Smooth muscle cell (in vitro differentiated cells): ENCODE results near the gene FILIP1L. TPM values are rescaled to one million over a fixed set of nuclear protein-coding genes. Genes with fewer than 3 reads are reported as not detected.
A peak's percentile ranks its signal among the peaks of the same experiment; 100 is the strongest.

ENCODE experiments used
- DNase-seq: peaks from one replicate; lab custom pipeline; 2025; ENCODE audit not compliant: unreplicated experiment; lab: John Stamatoyannopoulos, UW
- H2AFZ ChIP-seq: fragments of 200-600 bp; sonication (generic); 2 replicates; pipeline ENCODE4 v1.6.0; 2016; ENCODE audit warnings: antibody characterized with exemption, low read depth, mild to moderate bottlenecking
- H3F3A ChIP-seq: fragments of 200-600 bp; sonication (generic); 2 replicates; pipeline ENCODE4 v1.6.0; 2017; ENCODE audit warnings: antibody characterized with exemption, low read depth
- H3K27ac ChIP-seq: fragments of 200-600 bp; sonication (generic); 2 replicates; pipeline ENCODE4 v1.5.1; 2016; ENCODE audit warnings: low read depth, mild to moderate bottlenecking
- H3K27me3 ChIP-seq: fragments of 200-600 bp; sonication (generic); 2 replicates; pipeline ENCODE4 v1.6.1; 2016; ENCODE audit warnings: low read depth, mild to moderate bottlenecking
- H3K36me3 ChIP-seq: fragments of 200-600 bp; sonication (generic); 2 replicates; pipeline ENCODE4 v1.5.1; 2016; ENCODE audit warnings: low read depth
- H3K4me1 ChIP-seq: fragments of 200-600 bp; sonication (generic); 2 replicates; pipeline ENCODE4 v1.5.1; 2016; ENCODE audit warnings: low read depth
- H3K4me2 ChIP-seq: fragments of 200-600 bp; sonication (generic); 2 replicates; pipeline ENCODE4 v1.6.0; 2016; ENCODE audit warnings: mild to moderate bottlenecking
- H3K4me3 ChIP-seq: fragments of 200-600 bp; sonication (generic); 2 replicates; pipeline ENCODE4 v1.5.1; 2016; ENCODE audit warnings: mild to moderate bottlenecking
- H3K79me2 ChIP-seq: fragments of 200-600 bp; sonication (generic); 2 replicates; pipeline ENCODE4 v1.6.0; 2016; ENCODE audit warnings: low read depth, mild to moderate bottlenecking
- H3K9ac ChIP-seq: fragments of 200-600 bp; sonication (generic); 2 replicates; pipeline ENCODE4 v1.6.0; 2016; ENCODE audit warnings: low read depth
- H3K9me3 ChIP-seq: fragments of 200-600 bp; sonication (generic); replicated peaks from 2 replicates; pipeline ENCODE4 v1.5.1; 2016; ENCODE audit warnings: low read depth
- H4K20me1 ChIP-seq: fragments of 200-600 bp; sonication (generic); 2 replicates; pipeline ENCODE4 v1.6.0; 2016; ENCODE audit warnings: low read depth
- CTCF ChIP-seq: fragments of 200-600 bp; sonication (generic); IDR thresholded peaks from 2 replicates; pipeline ENCODE4 v1.5.1; 2017; ENCODE audit warnings: borderline replicate concordance, mild to moderate bottlenecking, antibody characterized with exemption; ENCODE audit not compliant: insufficient read depth, poor library complexity, severe bottlenecking
- WGBS: methylation state at CpG from one replicate; pipeline ENCODE4 v1.1.7; 2016; ENCODE audit warnings: low lambda C conversion rate; 5-methylcytosine and 5-hydroxymethylcytosine counted together
- polyA plus RNA-seq: library from polyadenylated mRNA; unstranded; fragments of >200 nt; fragmentation: Nextera tagmentation; extraction: Ambion mirVana; gene quantifications from 2 replicates; pipeline ENCODE4 v1.2.1, GENCODE V29; 2016
- total RNA-seq: library from RNA; depleted of rRNA; stranded (reverse); fragments of >200 nt; gene quantifications from 2 replicates; pipeline ENCODE4 v1.2.3, GENCODE V29; 2014

FILIP1L gene
- total and polyA plus RNA-seq, 2 experiments from 2014 or later = 56.2 to 104 TPM

GRCh38 chr3:99902091-99902490, 212.2 kb downstream of the FILIP1L start:
- H2AFZ ChIP-seq = no peak overlapping the region
- WGBS = 50% methylated on average over 1 of the region's 1 CpG
- peaks cover 10% of the 10 kb centered on the region for H3F3A ChIP-seq
- no peaks in the 10 kb centered on the region for H3K9me3 ChIP-seq
- H3K9ac ChIP-seq = peak overlapping the region; percentile 82
- H4K20me1 ChIP-seq = no peaks in the 10 kb centered on the region
- DNase-seq = no peak
- H3K27ac ChIP-seq = peak overlapping the region; percentile 96
- no peaks in the 10 kb centered on the region for H3K79me2 ChIP-seq
- H3K4me1 ChIP-seq = peaks cover 10% of the 10 kb centered on the region
- H3K27me3 ChIP-seq = no peaks in the 10 kb centered on the region
- no peak overlapping the region for H3K4me3 ChIP-seq
- H3K4me2 ChIP-seq = peak overlapping the region; percentile 79
- no peak for TF ChIP-seq CTCF
- no peaks in the 10 kb centered on the region for H3K36me3 ChIP-seq

- H3K27ac ChIP-seq = peak overlapping the region; percentile 96
- H3K27me3 ChIP-seq = no peaks in the 10 kb centered on the region
- no peaks in the 10 kb centered on the region for H3K9me3 ChIP-seq
- H3K4me2 ChIP-seq = peak overlapping the region; percentile 79
- H3K36me3 ChIP-seq = no peaks in the 10 kb centered on the region
- peaks cover 10% of the 10 kb centered on the region for H3F3A ChIP-seq
- H4K20me1 ChIP-seq = no peaks in the 10 kb centered on the region
- H2AFZ ChIP-seq = peak overlapping the region; percentile 32
- no peak for TF ChIP-seq CTCF
- peaks cover 15% of the 10 kb centered on the region for H3K4me1 ChIP-seq
- H3K79me2 ChIP-seq = no peaks in the 10 kb centered on the region
- WGBS = 20% methylated on average over 6 of the region's 6 CpGs
- peak overlapping the region; percentile 82 for H3K9ac ChIP-seq
- H3K4me3 ChIP-seq = peak overlapping the region; percentile 7
- DNase-seq = no peak
These were observed 212.9 kb downstream of the FILIP1L start for GRCh38 chr3:99901200-99901926.

GRCh38 chr3:99900248-99900647, 214.1 kb downstream of the FILIP1L start:
- Histone ChIP-seq H4K20me1 (no peaks in the 10 kb centered on the region), H3K79me2 (no peaks in the 10 kb centered on the region), H3K27me3 (no peaks in the 10 kb centered on the region), H3F3A (peaks cover 10% of the 10 kb centered on the region), H2AFZ (no peak overlapping the region), H3K9me3 (no peaks in the 10 kb centered on the region), H3K4me3 (no peak overlapping the region), H3K9ac (peak overlapping the region; percentile 82), H3K4me1 (peaks cover 24% of the 10 kb centered on the region), H3K36me3 (no peaks in the 10 kb centered on the region), H3K4me2 (no peak overlapping the region), H3K27ac (peak overlapping the region; percentile 96)
- no peak for TF ChIP-seq CTCF
- DNase-seq = no peak
- 100% methylated on average over 1 of the region's 1 CpG for WGBS

- H2AFZ ChIP-seq = no peak overlapping the region
- H3K79me2 ChIP-seq = no peaks in the 10 kb centered on the region
- no peak for DNase-seq
- no peak overlapping the region for H3K9ac ChIP-seq
- H3K27me3 ChIP-seq = no peaks in the 10 kb centered on the region
- H3K4me2 ChIP-seq = no peak overlapping the region
- no peaks in the 10 kb centered on the region for H3K36me3 ChIP-seq
- no peaks in the 10 kb centered on the region for H3K9me3 ChIP-seq
- H3K4me1 ChIP-seq = peaks cover 24% of the 10 kb centered on the region
- H3K4me3 ChIP-seq = no peak overlapping the region
- H3K27ac ChIP-seq = no peak overlapping the region
- peaks cover 10% of the 10 kb centered on the region for H3F3A ChIP-seq
- TF ChIP-seq CTCF = no peak
- H4K20me1 ChIP-seq = no peaks in the 10 kb centered on the region
- WGBS = 99% methylated on average over 3 of the region's 3 CpGs
These were observed 214.7 kb downstream of the FILIP1L start for GRCh38 chr3:99899603-99900002.
